Transverse colon (tissue), 3 donors: ENCODE data around the gene CAMTA1.

Source experiments
- EP300 ChIP-seq: sonication (generic); formaldehyde crosslinking; IDR thresholded peaks from one replicate; pipeline ENCODE4 v1.6.1; 2017; ENCODE audit warnings: antibody characterized with exemption, low read depth
- POLR2A ChIP-seq: fragments of 450-650 bp; IDR thresholded peaks from one replicate; pipeline ENCODE4 v1.6.1; 2016; ENCODE audit warnings: antibody characterized with exemption, mild to moderate bottlenecking, moderate library complexity
- TF ChIP-seq, protein P1 (sequence below), 5 experiments: fragments of 200-600 bp in 3 of 5; fragments of 450-650 bp in 2 of 5; sonication (generic) in 3 of 5; IDR thresholded peaks; 1 replicate in 2 of 5; 2 replicates in 3 of 5; pipeline ENCODE4 v1.5.1; 2016 to 2017; ENCODE audit warnings: antibody characterized with exemption in 5 of 5, inconsistent platforms in 3 of 5, mild to moderate bottlenecking in 2 of 5, moderate library complexity in 1 of 5

DNA sequence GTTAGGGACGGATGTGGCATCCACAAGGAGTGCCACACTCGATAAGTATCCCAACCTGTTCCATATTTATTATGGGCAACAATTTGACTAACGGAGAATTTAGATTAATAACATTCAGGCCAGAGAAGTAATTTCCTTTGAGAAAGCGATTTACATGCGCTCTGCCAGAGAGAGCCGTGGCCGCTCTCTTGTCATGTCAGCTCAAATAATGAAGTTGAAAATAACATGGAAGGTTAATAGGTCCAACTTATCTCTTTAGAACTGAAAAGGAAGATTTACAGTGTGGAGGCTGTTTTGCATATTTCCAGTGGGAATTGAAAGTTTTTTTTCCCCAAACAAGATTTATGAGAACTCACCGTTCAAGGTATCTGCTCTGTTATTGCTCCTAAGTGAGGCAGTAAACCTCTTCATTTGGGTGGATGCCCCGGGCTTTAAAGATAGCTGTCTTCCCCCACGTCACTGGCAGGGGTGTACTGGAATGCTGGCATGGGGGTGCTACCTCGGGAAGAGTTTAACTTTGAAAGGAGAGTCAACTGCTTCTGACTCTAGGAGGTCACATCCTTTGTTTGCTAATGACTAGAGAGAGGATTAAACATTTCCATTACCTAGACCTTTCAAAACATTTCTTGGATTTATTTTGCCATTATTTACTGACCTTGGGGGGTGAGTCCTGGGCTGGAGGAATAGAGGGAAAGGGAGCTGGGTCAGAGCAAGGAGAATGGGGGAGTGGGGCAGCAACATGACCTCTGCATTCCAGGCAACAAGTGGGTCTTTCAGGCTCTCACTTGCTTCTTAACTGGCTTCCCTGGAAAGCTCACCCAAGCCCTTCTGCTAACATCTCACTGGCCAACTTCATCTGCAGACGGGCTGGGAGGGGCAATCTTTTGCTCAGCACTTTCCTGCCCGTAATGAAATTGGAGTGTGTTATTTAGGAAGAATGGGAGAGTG is 204.2 kb downstream of the CAMTA1 start:
- TF ChIP-seq POLR2A (no peak), EP300 (no peak)
- TF ChIP-seq, protein P1, sequence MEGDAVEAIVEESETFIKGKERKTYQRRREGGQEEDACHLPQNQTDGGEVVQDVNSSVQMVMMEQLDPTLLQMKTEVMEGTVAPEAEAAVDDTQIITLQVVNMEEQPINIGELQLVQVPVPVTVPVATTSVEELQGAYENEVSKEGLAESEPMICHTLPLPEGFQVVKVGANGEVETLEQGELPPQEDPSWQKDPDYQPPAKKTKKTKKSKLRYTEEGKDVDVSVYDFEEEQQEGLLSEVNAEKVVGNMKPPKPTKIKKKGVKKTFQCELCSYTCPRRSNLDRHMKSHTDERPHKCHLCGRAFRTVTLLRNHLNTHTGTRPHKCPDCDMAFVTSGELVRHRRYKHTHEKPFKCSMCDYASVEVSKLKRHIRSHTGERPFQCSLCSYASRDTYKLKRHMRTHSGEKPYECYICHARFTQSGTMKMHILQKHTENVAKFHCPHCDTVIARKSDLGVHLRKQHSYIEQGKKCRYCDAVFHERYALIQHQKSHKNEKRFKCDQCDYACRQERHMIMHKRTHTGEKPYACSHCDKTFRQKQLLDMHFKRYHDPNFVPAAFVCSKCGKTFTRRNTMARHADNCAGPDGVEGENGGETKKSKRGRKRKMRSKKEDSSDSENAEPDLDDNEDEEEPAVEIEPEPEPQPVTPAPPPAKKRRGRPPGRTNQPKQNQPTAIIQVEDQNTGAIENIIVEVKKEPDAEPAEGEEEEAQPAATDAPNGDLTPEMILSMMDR (IDR thresholded peaks at IDR 0.05), result no peak
